GM12878 (cell line): ENCODE data around the gene HCFC1. TPM values are rescaled to one million over a fixed set of nuclear protein-coding genes. Genes with fewer than 3 reads are reported as not detected.

ENCODE experiments used
- ATAC-seq: fragments of 200-7000 bp; cut with Tn5 transposase; 3 replicates; pipeline ENCODE4 v1.9.1; 2020; ENCODE audit warnings: mild to moderate bottlenecking, moderate library complexity
- BruUV-seq: library from RNA; stranded (reverse); fragments of 400-500 nt; replicated peaks from 2 replicates; lab custom pipeline; 2021; lab: Mats Ljungman, UMichigan
- CTCF ChIA-PET: fragments of 300-600 bp; sonication (Branson Sonifier 250); formaldehyde crosslinking; extraction: SDS; loops from one replicate; lab custom pipeline; 2021; ENCODE audit warnings: inconsistent platforms; lab: Yijun Ruan, JAX
- POLR2A ChIA-PET: fragments of 350-600 bp; formaldehyde crosslinking; extraction: SDS; loops from one replicate; lab custom pipeline; 2021; ENCODE audit warnings: inconsistent platforms; lab: Charles Lee
- RAD21 ChIA-PET: fragments of 300-600 bp; sonication (Branson Sonifier 250); formaldehyde crosslinking; loops from one replicate; lab custom pipeline; 2023; ENCODE audit warnings: antibody characterized with exemption; ENCODE audit not compliant: unreplicated experiment; lab: Charles Lee
- SMC1A ChIA-PET: fragments of 300-600 bp; sonication (Branson Sonifier 250); formaldehyde crosslinking; loops from one replicate; lab custom pipeline; 2023; ENCODE audit not compliant: unreplicated experiment, uncharacterized antibody; lab: Charles Lee
- DNase-seq: peaks from one replicate; pipeline ENCODE4 v3.0.0-alpha.2; 2011; ENCODE audit warnings: low read depth, low spot score
- FAIRE-seq: peaks from 3 replicates; lab custom pipeline; 2011; peaks lifted over from hg19 to GRCh38; lab: Jason Lieb, UNC
- H2AFZ ChIP-seq: 2 replicates; pipeline ENCODE4 v1.6.0; 2011; ENCODE audit warnings: low read depth, low read length, control low read depth; ENCODE audit not compliant: control insufficient read depth
- H3K27ac ChIP-seq: 2 replicates; pipeline ENCODE4 v1.5.1; 2011; ENCODE audit warnings: control low read depth; ENCODE audit not compliant: control insufficient read depth, insufficient read depth
- H3K27me3 ChIP-seq, 2 experiments: replicated peaks in 1 of 2; 2 replicates each; pipeline versions ENCODE4 v1.6.0 to v1.6.1; 2011; ENCODE audit warnings: low read length in 1 of 2; ENCODE audit not compliant: control insufficient read depth in 2 of 2, insufficient read depth in 2 of 2
- H3K36me3 ChIP-seq, 2 experiments: 2 replicates each; pipeline ENCODE4 v1.5.1; 2011; ENCODE audit warnings: low read length in 1 of 2; ENCODE audit not compliant: control insufficient read depth in 2 of 2, insufficient read depth in 2 of 2
- H3K4me1 ChIP-seq: 2 replicates; pipeline ENCODE4 v1.6.1; 2011; ENCODE audit warnings: mild to moderate bottlenecking, low read length, moderate library complexity, mixed read lengths; ENCODE audit not compliant: control insufficient read depth, insufficient read depth
- H3K4me2 ChIP-seq: 2 replicates; pipeline ENCODE4 v1.6.0; 2011; ENCODE audit warnings: control low read depth; ENCODE audit not compliant: control insufficient read depth, insufficient read depth
- H3K4me3 ChIP-seq: fragments of 200-600 bp; sonication (generic); 2 replicates; pipeline ENCODE4 v1.5.1; 2016
- H3K79me2 ChIP-seq: 2 replicates; pipeline ENCODE4 v1.6.0; 2011; ENCODE audit warnings: low read length; ENCODE audit not compliant: control insufficient read depth, insufficient read depth
- H3K9ac ChIP-seq: 2 replicates; pipeline ENCODE4 v1.8.0; 2011; ENCODE audit warnings: low read length, control low read depth, mixed read lengths; ENCODE audit not compliant: control insufficient read depth, insufficient read depth
- H3K9me3 ChIP-seq: replicated peaks from 3 replicates; pipeline ENCODE4 v1.5.1; 2011; ENCODE audit warnings: mild to moderate bottlenecking, low read length; ENCODE audit not compliant: control insufficient read depth, insufficient read depth
- H4K20me1 ChIP-seq: 2 replicates; pipeline ENCODE4 v1.6.0; 2011; ENCODE audit not compliant: control insufficient read depth, insufficient read depth
- EZH2 ChIP-seq: IDR thresholded peaks from 2 replicates; pipeline ENCODE4 v1.6.1; 2012; ENCODE audit warnings: low read depth, mild to moderate bottlenecking, control low read depth, inconsistent platforms, low read length, borderline replicate concordance; ENCODE audit not compliant: control insufficient read depth
- KDM1A ChIP-seq: fragments of 200-600 bp; sonication (generic); IDR thresholded peaks from 2 replicates; pipeline ENCODE4 v1.6.1; 2016; ENCODE audit warnings: borderline replicate concordance
- NFIC ChIP-seq: IDR thresholded peaks from 2 replicates; pipeline ENCODE4 v1.6.1; 2012; ENCODE audit warnings: low read depth, mild to moderate bottlenecking, inconsistent platforms, low read length, moderate library complexity
- NR2C2 ChIP-seq: IDR thresholded peaks from 2 replicates; pipeline ENCODE4 v1.6.1; 2011; ENCODE audit warnings: borderline replicate concordance, low read depth; ENCODE audit not compliant: control insufficient read depth, insufficient read length
- PBX3 ChIP-seq: IDR thresholded peaks from 2 replicates; pipeline ENCODE4 v1.6.1; 2011; ENCODE audit warnings: mild to moderate bottlenecking, low read depth, low read length, moderate library complexity; ENCODE audit not compliant: insufficient replicate concordance
- RAD21 ChIP-seq: IDR thresholded peaks from 2 replicates; pipeline ENCODE4 v1.6.1; 2011; ENCODE audit warnings: mild to moderate bottlenecking, low read depth, low read length, moderate library complexity; ENCODE audit not compliant: insufficient read depth
- ZBTB4 ChIP-seq: fragments of 450-650 bp; formaldehyde crosslinking; IDR thresholded peaks from 2 replicates; pipeline ENCODE4 v1.4.0; 2022; ENCODE audit warnings: mild to moderate bottlenecking, moderate library complexity
- WGBS: methylation state at CpG from one replicate; pipeline ENCODE4 v1.1.6; 2016; ENCODE audit warnings: low lambda C conversion rate; ENCODE audit not compliant: insufficient replicate concordance, insufficient coverage; ENCODE audit errors: missing lambda C conversion rate; 5-methylcytosine and 5-hydroxymethylcytosine counted together
- in situ Hi-C: fragments of 300-500 bp; cut with MboI; formaldehyde crosslinking; loops from 9 replicates; pipeline ENCODE4 v1.14.3; 2018; ENCODE audit warnings: mixed read lengths
- intact Hi-C: fragments of 100-400 bp; cut with micrococcal nuclease; formaldehyde crosslinking; loops from one replicate; pipeline ENCODE4 v1.14.2; 2022; ENCODE audit not compliant: unreplicated experiment
- polyA plus RNA-seq, 11 experiments: library from polyadenylated mRNA; depleted of rRNA in 4 of 11; unstranded in 6 of 11; stranded (reverse) in 5 of 11; fragments of >200 nt; fragmentation: Nextera tagmentation in 4 of 11; fragmentation: Illumina TruSeq in 1 of 11; extraction: Ambion mirVana in 4 of 11; extraction: Trizol in 1 of 11; gene quantifications; 1 replicate in 1 of 11; 2 replicates in 10 of 11; pipeline versions ENCODE4 v1.2.1 to v1.2.3, GENCODE V29; 2011 to 2016; ENCODE audit warnings: inconsistent platforms in 2 of 11, missing spikeins in 2 of 11, low read depth in 1 of 11
- total RNA-seq, 4 experiments: library from RNA; depleted of rRNA in 3 of 4; stranded (reverse); fragments of >200 nt in 3 of 4; fragmentation: Illumina TruSeq in 1 of 4; extraction: Trizol in 1 of 4; gene quantifications; 2 replicates each; pipeline versions ENCODE4 v1.2.1 to v1.2.3, GENCODE V29; 2013 to 2021

The HCFC1 gene
- total and polyA plus RNA-seq, 10 of the 15 experiments (the other 5 are each of a cell fraction or from before 2014, with no cell fraction given), result 3.9 to 92.7 (median 23.5) TPM

GRCh38 chrX:153969904-153970356 lies 1.7 kb downstream of the HCFC1 start:
- ChIA-PET CTCF (interaction anchor here (1.1 to 5.9 kb wide), 5 partner anchors 19 to 46 kb away, joined by 3 to 35 read pairs (median 9); no protein-coding TSS in a partner anchor), SMC1A (interaction anchor here (1.3 to 4.7 kb wide), 5 partner anchors 11 to 47 kb away, joined by 4 to 21 read pairs (median 5); partner anchors contain the start of gene ARHGAP4), RAD21 (interaction anchor here (0.6 to 6.4 kb wide), 7 partner anchors 11 to 503 kb away, joined by 3 to 48 read pairs (median 8); partner anchors contain the start of gene ARHGAP4), POLR2A (interaction anchor here (1.2 to 7.9 kb wide), 9 partner anchors 8 to 50 kb away, joined by 5 to 68 read pairs (median 11); partner anchors contain the start of genes ARHGAP4 and IRAK1)
- BruUV-seq, result no TSS peak
- TF ChIP-seq RAD21, result no peak
- no peak for TF ChIP-seq NR2C2
- TF ChIP-seq PBX3, result no peak
- TF ChIP-seq ZBTB4 (CRISPR knock-in tag), result no peak
- TF ChIP-seq EZH2, result no peak
- TF ChIP-seq KDM1A, result no peak
- TF ChIP-seq NFIC, result no peak
- Histone ChIP-seq H3K9ac (peak overlapping the region; percentile 74), H3K4me3 (peak overlapping the region; percentile 80), H3K9me3 (no peaks in the 10 kb centered on the region), H3K27ac (peak overlapping the region; percentile 66), H3K79me2 (peaks cover 78% of the 10 kb centered on the region), H3K36me3 (no peaks in the 10 kb centered on the region; a peak in 2 of 4 replicates), H3K4me1 (peaks cover 19% of the 10 kb centered on the region), H3K4me2 (peak overlapping the region; percentile 81), H3K27me3 (no peaks in the 10 kb centered on the region), H4K20me1 (no peaks in the 10 kb centered on the region), H2AFZ (no peak overlapping the region)
- no peak for ATAC-seq
- in situ Hi-C loops, result loop anchor here (10.0 kb wide), 1 partner anchor 1015 kb away; no protein-coding TSS in a partner anchor
- WGBS, result 15% methylated on average over 20 of the region's 26 CpGs
- intact Hi-C loops, result loop anchor here (1.0 to 5.0 kb wide), 3 partner anchors 38 to 127 kb away; partner anchors contain the start of genes ARHGAP4 and MECP2
- no peak for DNase-seq
- FAIRE-seq, result no peak
